Mesothelial cell of epicardium (in vitro differentiated cells): ENCODE results near the gene CLIC3. TPM values are rescaled to one million over a fixed set of nuclear protein-coding genes. Genes with fewer than 3 reads are reported as not detected.

Experiments used
- DNase-seq, 2 experiments: peaks; one replicate each; pipeline ENCODE4 v3.0.0; 2021; ENCODE audit warnings: low spot score in 2 of 2; ENCODE audit not compliant: unreplicated experiment in 2 of 2
- H3K27ac Mint-ChIP-seq: 2 replicates; pipeline ENCODE4 v1.8.0; 2021; ENCODE audit warnings: mixed read lengths
- H3K27me3 Mint-ChIP-seq: 2 replicates; pipeline ENCODE4 v1.8.0; 2021; ENCODE audit warnings: low read depth, mixed read lengths
- H3K36me3 Mint-ChIP-seq: 2 replicates; pipeline ENCODE4 v1.8.0; 2021; ENCODE audit warnings: mixed read lengths
- H3K4me1 Mint-ChIP-seq: 2 replicates; pipeline ENCODE4 v1.8.0; 2021; ENCODE audit warnings: mixed read lengths
- H3K4me3 Mint-ChIP-seq: 2 replicates; pipeline ENCODE4 v1.8.0; 2021; ENCODE audit warnings: mild to moderate bottlenecking, moderate library complexity, mixed read lengths
- H3K9me3 Mint-ChIP-seq: 2 replicates; pipeline ENCODE4 v1.8.0; 2021; ENCODE audit warnings: mixed read lengths
- total RNA-seq: library from RNA; stranded (reverse); gene quantifications from 3 replicates; pipeline ENCODE4 v1.2.1, GENCODE V29; 2021
- TF ChIP-seq, protein P1 (sequence below): fragments of 200-600 bp; sonication (generic); IDR thresholded peaks from one replicate; pipeline ENCODE4 v1.5.0; 2021; ENCODE audit warnings: antibody characterized with exemption; ENCODE audit not compliant: unreplicated experiment

Gene CLIC3
- total RNA-seq, 1 donor from 2014 or later, result 2.9 TPM

DNA sequence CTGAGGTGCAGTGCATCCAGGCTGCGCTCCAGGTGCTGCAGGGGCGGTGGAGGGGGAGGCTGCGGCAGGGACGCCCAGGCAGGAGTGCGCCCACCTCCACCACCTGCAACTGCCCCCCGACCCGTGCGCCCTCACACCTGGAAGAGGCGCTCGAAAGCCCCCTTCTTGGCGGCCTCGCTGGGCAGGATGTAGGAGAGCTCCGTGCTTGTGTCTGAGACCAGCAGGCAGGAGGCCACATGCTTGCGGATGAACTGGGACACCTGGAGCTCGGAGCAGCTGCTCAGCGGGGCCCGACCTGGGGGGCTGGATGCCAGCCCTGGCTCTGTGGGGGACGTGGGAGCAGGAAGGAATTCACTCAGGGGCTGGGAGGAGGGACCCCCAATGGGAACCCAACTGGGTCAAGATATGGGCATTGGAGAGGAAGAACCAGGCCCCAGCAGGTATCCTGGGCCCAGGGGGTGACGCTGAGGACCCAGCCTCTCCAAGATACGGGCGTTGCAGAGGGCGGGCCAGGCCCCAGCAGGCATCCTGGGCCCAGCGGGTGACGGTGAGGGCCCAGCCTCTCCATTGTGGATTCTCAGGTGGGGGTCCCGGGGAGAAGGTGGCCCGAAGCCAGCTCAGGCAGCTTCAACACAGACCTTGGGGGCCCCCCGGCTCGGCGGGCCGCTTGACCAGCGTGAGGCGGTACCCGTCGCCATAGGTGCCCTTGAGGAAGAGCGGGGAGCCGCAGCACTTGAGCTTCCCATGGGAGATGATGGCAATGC, 18.6 kb upstream of the CLIC3 start:
- no peak overlapping the region for H3K4me3 Mint-ChIP-seq
- H3K36me3 Mint-ChIP-seq, result peaks cover 16% of the 10 kb centered on the region
- H3K27me3 Mint-ChIP-seq, result no peaks in the 10 kb centered on the region
- H3K9me3 Mint-ChIP-seq, result no peaks in the 10 kb centered on the region
- no peak for DNase-seq
- H3K27ac Mint-ChIP-seq, result no peak overlapping the region
- TF ChIP-seq, protein P1, sequence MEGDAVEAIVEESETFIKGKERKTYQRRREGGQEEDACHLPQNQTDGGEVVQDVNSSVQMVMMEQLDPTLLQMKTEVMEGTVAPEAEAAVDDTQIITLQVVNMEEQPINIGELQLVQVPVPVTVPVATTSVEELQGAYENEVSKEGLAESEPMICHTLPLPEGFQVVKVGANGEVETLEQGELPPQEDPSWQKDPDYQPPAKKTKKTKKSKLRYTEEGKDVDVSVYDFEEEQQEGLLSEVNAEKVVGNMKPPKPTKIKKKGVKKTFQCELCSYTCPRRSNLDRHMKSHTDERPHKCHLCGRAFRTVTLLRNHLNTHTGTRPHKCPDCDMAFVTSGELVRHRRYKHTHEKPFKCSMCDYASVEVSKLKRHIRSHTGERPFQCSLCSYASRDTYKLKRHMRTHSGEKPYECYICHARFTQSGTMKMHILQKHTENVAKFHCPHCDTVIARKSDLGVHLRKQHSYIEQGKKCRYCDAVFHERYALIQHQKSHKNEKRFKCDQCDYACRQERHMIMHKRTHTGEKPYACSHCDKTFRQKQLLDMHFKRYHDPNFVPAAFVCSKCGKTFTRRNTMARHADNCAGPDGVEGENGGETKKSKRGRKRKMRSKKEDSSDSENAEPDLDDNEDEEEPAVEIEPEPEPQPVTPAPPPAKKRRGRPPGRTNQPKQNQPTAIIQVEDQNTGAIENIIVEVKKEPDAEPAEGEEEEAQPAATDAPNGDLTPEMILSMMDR, result no peak
- no peaks in the 10 kb centered on the region for H3K4me1 Mint-ChIP-seq

DNA sequence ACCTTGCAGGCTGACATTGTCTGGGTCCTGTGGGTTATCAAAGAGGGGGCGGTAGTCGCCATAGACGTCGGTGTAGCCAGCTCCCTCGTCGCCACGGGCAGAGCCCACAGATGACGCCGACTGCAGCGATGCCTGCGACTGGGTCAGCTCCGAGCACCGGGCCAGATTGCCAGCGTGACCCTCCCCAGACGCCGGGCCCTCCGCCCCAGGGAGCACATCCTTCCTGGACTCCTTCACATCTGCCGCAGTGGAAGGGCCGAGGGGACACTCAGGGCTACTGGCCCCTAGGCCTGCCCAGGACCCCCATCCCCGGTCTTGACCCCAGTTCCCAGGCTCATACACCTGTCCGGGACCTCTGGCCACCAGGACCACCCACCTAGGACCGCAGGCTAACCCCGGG, 17.8 kb upstream of the CLIC3 start:
- Mint-ChIP-seq H3K36me3 (peaks cover 16% of the 10 kb centered on the region), H3K9me3 (no peaks in the 10 kb centered on the region), H3K27ac (no peak overlapping the region), H3K4me1 (no peaks in the 10 kb centered on the region), H3K4me3 (no peak overlapping the region), H3K27me3 (no peaks in the 10 kb centered on the region)
- TF ChIP-seq, protein P1, result no peak
- DNase-seq, result no peak

DNA sequence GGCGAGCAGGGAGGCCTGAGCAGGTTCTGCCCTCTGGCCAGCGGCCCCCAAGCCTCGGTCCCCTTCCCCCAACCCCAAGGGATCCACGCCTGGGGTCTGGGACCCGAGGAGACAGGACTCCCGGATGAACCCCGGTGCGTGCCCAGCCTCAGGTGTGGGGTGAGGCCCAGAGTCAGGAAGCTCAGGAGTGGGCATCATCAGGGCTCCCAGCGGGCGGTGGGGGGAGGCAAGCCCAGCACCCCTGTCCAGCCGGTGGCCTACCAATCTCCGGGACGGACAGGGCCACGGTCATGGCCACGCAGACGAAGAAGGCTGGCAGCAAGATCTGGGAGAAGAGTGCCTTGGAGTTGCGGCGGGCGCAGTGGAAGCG, 17.2 kb upstream of the CLIC3 start:
- no peak for DNase-seq
- H3K36me3 Mint-ChIP-seq, result peaks cover 15% of the 10 kb centered on the region
- TF ChIP-seq, protein P1, result no peak
- H3K27ac Mint-ChIP-seq, result no peak overlapping the region
- H3K4me3 Mint-ChIP-seq, result no peak overlapping the region
- H3K4me1 Mint-ChIP-seq, result no peaks in the 10 kb centered on the region
- H3K9me3 Mint-ChIP-seq, result no peaks in the 10 kb centered on the region
- H3K27me3 Mint-ChIP-seq, result no peaks in the 10 kb centered on the region

DNA sequence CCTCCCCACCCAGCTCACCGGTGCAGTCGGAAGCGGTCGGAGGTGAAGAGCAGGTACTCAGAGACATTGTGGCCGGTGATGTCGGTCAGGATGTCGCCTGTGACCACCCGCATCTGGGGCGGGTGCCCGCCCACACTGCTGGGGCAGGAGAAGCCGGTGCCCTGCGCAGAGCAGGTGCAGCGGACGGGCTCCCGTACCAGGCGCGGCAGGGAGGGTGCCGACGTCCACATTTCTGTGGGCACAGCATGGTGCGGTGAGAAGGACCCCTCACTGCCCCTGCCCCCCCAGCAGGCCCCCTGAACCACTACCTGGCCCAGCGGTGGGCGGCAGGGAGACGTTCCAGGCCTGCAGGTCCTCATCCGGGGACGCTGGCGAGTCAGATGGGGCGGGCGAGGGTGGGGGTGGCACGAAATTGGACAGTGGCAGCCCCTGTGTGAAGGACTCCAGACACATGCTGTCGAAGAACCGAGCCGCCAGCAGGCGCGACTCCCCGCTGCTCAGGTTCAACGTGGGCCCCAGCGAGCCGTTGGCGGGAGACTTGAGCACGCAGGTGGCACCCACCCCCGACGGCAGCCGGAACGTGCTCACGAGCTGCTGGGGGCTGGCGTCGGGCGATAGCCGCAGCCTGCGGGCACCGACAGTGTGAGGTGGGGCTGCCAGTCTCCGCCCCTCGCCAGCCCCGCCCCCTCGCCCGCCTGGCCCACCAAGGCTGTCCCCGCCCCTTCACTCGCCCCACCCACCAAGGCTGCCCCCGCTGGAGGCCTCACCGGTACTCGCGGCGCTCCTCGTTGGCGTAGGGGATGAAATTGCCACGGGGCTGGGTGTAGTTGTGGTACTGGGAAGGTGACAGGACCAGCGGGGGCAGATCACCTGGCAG, 16.6 kb upstream of the CLIC3 start:
- Mint-ChIP-seq H3K36me3 (peaks cover 15% of the 10 kb centered on the region), H3K4me3 (no peak overlapping the region), H3K4me1 (no peaks in the 10 kb centered on the region), H3K9me3 (no peaks in the 10 kb centered on the region), H3K27me3 (no peaks in the 10 kb centered on the region), H3K27ac (no peak overlapping the region)
- TF ChIP-seq, protein P1, result no peak
- DNase-seq, result no peak

DNA sequence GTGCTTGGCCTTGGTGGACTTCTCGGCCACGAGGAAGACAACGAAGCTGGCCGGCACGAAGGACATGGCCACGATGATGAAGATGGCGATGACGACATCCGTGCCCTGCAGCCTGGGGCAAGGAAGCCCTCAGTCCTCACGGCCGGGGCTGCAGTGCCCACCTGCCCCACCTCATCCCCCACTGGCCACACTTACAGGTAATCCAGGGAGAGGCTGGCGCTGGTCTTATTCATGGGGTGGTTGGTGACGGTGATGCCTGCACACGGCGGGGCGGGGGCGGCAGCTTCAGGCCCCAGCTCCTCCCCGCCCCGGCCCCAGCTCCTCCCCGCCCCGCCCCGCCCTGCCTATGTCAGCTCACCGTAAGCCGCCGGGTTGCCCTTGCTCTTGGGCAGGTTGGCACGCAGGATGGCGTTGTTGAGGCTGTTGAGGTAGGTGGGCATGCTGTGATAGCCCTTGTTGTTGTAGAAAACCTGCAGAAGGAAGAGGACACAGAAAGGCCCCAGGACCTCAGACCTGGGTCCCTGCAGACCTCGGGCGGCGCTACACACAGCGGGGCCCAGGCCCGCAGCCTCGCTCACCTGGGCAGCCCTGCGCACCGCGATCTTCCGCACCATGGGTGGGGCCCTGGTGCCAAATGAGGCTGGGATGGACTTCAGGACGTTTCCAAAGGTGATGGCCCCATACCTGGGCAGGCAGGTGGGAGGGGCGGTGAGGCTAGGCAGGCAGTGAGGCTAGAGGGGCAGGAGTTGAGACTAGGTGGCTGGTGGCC, 15.7 kb upstream of the CLIC3 start:
- Mint-ChIP-seq H3K4me1 (no peaks in the 10 kb centered on the region), H3K27ac (no peak overlapping the region), H3K27me3 (no peaks in the 10 kb centered on the region), H3K36me3 (peaks cover 15% of the 10 kb centered on the region), H3K9me3 (no peaks in the 10 kb centered on the region), H3K4me3 (no peak overlapping the region)
- no peak for DNase-seq
- TF ChIP-seq, protein P1, result no peak
